Bladder microvascular endothelial cell (primary cell): Measurements from ENCODE around the gene SUSD1. TPM values are rescaled to one million over a fixed set of nuclear protein-coding genes. Genes with fewer than 3 reads are reported as not detected.

Source experiments
- total RNA-seq: library from RNA; depleted of rRNA; stranded (reverse); fragments of >200 nt; gene quantifications from 2 replicates; pipeline ENCODE4 v1.2.3, GENCODE V29; 2014

Gene SUSD1
- total RNA-seq: 23.5 and 42.3 TPM in 2 replicates

GRCh38 chr9:112174965-112175795 is at the start of gene SUSD1:
Gene SUSD1 (minus strand): TSS chr9:112175297. CDS start chr9:112175235, 62 bp downstream.

Other genes starting within 250 kb of the SUSD1 start
- gene PTBP3, start 158.3 kb upstream of the SUSD1 start, total RNA-seq: 27.8 and 48.1 TPM in 2 replicates
- gene HSDL2, start 204.8 kb upstream of the SUSD1 start, total RNA-seq: 18.9 and 27.2 TPM in 2 replicates